GM20000 (cell line): ENCODE measurements around the gene RBM28.

ENCODE experiments used
- DNase-seq: peaks from one replicate; pipeline ENCODE4 v3.0.0; 2012; ENCODE audit warnings: low spot score
- CTCF ChIP-seq: IDR thresholded peaks from 2 replicates; pipeline ENCODE4 v1.5.1; 2012; ENCODE audit warnings: mild to moderate bottlenecking, control low read depth; ENCODE audit errors: extremely low read depth, missing control alignments

Gene RBM28

GRCh38 chr7:128347647-128348097, 4.0 kb upstream of the RBM28 start:
- peak; percentile 22 for TF ChIP-seq CTCF
- peak; percentile 60 for DNase-seq

GRCh38 chr7:128344431-128344774, 695 bp upstream of the RBM28 start:
- DNase-seq: no peak
- no peak for TF ChIP-seq CTCF

GRCh38 chr7:128341733-128342132, 2.0 kb downstream of the RBM28 start:
- no peak for TF ChIP-seq CTCF
- DNase-seq: no peak

GRCh38 chr7:128335730-128336129, 8.0 kb downstream of the RBM28 start:
- no peak for DNase-seq
- TF ChIP-seq CTCF: no peak

- no peak for DNase-seq
- TF ChIP-seq CTCF: no peak
These were observed 19.4 kb downstream of the RBM28 start for GRCh38 chr7:128324368-128324680.

GRCh38 chr7:128323459-128324367, 20.0 kb downstream of the RBM28 start:
- no peak for TF ChIP-seq CTCF
- no peak for DNase-seq

GRCh38 chr7:128323040-128323439, 20.7 kb downstream of the RBM28 start:
- DNase-seq: no peak
- no peak for TF ChIP-seq CTCF
